HG03460 (cell line): ENCODE measurements around the gene DDX39A.
"Not testable (repeated sequence)": the region's sequence is repeated elsewhere in the genome, so short reads cannot be mapped to it uniquely, and the experiment has no call there.

Source experiments
- ATAC-seq: cut with Tn5 transposase; IDR thresholded peaks from one replicate; pipeline ENCODE4 v1.9.1; 2021; ENCODE audit not compliant: unreplicated experiment

DDX39A gene

DNA sequence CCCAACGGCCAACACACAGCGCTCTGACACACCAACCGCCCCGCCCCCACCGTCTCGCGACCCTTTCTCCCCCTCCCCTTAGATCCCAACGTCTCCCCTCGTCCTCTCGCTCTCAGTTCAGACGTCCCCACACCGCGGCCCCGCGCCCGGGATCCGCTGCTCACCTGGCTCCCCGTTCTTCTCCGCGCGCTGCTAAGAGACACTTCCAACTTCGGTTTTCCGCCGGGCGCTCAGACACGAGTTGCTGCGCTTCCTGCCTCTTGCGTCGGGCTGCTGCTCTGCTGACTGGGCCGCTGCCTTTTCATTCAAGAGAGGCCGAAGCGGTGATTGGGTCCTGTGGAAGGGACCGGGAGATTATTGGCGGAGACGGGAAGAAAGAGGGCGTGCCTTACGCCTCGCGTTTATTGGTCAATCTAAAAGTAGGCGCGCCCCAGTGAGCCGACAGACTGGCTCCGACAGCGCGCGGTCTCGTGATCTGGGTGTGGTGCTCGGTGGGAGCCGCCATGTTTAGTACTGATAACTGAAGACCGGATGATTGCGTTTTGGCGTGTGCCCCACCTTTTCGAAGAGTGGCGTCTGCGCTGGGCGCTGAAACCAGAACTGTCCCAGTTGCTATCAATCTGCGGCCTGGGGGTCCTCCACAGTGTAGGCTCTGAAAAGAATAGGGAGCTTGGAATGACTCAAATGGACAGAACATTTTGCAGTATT lies at the start of gene DDX39A:
Gene DDX39A (minus strand): TSS at position 236 of the 708 bp plus-strand sequence. CDS start 6,121 bp downstream, outside the sequence.
- ATAC-seq, result peak; percentile 86

DNA sequence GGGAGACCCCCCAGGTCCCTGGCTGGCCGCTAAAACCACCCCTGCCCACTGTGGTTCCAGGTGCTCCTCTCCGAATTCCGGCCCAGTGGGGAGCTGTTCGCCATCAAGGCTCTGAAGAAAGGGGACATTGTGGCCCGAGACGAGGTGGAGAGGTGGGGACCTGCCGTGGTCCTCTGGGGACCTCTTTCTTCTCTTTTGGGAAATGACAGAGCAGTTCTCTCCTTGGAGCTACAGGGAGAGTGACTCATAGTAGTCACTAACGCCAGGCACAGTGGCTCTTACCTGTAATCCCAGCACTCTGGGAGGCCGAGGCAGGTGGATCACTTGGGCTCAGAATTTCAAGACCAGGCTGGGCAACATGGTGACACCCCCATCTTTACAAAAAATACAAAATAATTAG lies 48.7 kb upstream of the DDX39A start:
- no peak for ATAC-seq

DNA sequence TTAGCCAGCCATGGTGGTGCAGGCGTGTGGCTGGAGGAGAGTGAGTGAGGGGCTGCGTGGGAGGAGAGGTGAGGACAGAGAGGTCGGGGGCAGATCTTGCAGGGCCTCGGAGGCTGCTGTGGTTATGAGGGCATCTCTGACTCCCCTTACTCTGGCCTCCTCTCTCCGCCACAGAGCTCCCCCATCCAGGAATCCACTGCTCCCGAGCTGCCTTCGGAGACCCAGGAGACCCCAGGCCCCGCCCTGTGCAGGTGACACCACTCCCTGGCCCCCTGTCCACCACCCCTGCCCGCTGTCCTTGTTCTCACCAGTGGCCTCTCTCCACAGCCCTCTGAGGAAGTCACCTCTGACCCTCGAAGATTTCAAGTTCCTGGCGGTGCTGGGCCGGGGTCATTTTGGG lies 48.2 kb upstream of the DDX39A start:
- no peak for ATAC-seq

DNA sequence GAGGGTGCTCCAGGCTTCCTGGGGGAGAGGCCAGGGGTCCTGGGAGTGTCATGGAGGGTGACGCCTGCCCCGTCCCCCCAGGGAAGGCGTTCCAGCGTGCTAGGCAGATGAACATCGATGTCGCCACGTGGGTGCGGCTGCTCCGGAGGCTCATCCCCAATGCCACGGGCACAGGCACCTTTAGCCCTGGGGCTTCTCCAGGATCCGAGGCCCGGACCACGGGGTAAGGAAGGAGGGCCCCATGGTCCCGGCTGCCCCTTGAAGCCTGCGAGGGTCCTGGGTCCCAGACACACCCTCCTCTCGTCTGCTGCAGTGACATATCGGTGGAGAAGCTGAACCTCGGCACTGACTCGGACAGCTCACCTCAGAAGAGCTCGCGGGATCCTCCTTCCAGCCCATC lies 44.6 kb upstream of the DDX39A start:
- no peak for ATAC-seq

DNA sequence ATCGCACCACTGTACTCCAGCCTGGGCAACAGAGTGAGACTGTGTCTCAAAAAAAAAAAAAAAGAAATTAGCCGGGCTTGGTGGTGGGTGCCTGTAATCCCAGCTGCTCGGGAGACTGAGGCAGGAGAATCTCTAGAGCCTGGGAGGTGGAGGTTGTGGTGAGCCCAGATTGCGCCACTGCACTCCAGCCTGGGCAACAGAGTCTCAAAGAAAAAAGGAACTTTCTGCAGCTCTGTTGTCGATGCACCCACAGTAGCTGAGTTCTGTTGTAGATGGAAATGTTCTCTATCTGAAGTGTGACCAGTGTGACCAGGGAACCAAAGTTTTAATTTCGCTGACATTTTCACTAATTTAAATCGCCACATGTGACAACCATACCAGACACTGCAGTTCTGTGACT lies 43.3 kb upstream of the DDX39A start:
- not testable (repeated sequence) for ATAC-seq

DNA sequence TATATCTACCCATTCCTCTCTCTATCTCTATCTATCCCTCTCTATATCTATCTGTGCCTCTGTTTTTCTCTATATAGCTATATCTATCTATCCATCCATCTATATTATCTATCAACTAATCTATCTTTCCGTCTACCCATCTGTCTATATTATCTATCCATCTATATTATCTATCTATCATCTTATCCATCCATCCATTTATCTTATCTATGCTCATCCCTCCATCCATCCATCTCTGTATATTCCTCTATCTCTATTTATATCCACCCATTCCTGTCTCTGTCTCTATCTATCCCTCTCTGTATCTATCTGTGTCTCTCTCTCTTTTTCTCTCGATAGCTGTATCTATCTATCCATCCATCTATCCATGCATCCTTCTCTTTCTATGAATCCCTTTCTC lies 41.8 kb upstream of the DDX39A start:
- no peak for ATAC-seq

DNA sequence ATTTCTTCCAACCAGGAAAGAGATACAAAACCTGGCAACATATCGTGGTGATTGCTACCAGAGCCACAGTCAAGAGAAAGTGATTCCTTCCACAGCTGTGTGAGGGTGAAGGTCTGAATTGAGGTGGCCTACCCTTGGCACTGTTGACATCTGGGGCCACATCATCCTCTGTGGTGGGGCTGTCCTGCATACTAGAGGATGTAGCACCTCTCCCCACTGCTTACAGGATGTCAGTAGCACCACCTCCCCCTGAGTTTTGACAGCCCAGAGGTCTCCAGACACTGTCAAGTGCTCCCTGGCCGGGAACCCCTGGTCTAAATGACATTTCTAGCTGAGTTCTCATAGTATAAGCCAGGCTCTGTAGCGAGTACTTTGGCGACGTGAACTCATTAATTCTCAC lies 40.6 kb upstream of the DDX39A start:
- no peak for ATAC-seq

DNA sequence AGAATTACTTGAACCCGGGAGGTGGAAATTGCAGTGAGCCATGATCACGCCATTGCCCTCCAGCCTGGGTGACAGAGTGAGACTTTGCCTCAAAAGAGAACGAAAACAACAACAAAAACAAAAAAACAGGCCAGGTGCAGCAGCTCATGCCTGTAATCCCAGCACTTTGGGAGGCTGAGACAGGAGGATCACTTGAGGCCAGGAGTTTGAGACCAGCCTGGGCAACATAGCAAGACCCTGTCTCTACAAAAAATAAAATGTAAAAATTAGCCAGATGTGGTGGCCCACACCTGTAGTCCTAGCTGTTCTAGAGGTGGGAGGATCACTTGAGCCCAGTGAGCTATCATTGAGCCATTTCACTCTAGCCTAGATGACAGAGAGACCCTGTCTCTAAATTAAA lies 33.2 kb upstream of the DDX39A start:
- ATAC-seq, result not testable (repeated sequence)

DNA sequence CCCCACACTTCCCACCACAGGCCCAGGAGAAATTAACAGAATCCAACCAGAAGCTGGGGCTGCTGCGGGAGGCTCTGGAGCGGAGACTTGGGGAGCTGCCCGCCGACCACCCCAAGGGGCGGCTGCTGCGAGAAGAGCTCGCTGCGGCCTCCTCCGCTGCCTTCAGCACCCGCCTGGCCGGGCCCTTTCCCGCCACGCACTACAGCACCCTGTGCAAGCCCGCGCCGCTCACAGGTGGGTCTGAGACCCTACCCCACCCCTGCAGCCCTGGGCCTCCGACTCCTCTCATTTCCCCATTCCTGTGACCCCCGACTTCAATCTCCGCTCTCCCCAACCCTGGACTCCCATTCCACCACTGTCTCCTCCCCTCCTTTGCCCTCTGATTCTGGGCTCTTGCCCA lies 31.7 kb upstream of the DDX39A start:
- no peak for ATAC-seq

DNA sequence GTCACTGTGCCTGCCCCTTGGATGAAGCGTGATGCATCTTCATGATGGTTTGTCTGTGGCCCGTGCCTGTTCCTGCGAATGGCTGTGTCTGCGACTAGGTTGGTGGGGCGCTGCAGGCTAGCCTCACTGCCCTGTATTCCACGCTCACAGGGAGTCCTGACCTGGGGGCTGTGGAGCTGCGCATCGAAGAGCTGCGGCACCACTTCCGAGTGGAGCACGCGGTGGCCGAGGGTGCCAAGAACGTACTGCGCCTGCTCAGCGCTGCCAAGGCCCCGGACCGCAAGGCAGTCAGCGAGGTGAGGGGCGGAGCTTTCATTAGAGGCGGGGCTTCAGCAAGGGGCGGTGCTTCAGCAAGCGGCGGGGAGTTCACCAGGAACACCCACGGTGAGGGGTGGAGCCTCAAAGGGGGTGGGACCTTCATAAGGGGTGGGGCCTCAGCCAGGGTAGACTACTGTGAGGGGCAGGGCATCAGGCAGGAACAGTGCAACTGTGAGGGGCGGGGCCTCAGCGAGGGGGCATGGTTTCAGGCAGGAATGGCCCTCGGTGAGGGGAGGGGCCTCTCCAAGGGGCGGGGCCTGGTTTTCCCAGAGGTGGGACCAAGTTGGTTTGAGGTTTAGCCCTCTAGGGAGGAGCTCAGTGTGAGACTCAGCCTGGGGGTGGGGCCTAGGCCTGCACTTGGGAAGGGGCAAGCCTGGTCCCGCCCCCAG lies 31.2 kb upstream of the DDX39A start:
- no peak for ATAC-seq

DNA sequence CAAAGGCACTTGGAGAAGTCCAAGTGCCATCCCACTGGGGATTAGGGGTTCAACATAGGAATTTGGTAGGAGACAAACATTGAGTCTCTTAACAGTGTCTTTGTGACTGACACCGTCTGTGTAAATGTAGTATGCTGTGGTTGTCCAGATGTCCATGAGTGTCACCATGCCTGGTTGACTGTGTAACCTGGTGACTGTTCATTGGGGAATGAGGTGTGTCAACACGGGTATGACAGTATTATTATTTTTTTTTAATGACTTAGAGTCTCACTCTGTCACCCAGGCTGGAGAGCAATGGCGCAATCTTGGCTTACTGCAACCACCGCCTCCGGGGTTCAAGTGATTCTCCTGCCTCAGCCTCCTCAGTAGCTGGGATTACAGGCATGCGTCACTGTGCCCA lies 30.2 kb upstream of the DDX39A start:
- ATAC-seq, result no peak

DNA sequence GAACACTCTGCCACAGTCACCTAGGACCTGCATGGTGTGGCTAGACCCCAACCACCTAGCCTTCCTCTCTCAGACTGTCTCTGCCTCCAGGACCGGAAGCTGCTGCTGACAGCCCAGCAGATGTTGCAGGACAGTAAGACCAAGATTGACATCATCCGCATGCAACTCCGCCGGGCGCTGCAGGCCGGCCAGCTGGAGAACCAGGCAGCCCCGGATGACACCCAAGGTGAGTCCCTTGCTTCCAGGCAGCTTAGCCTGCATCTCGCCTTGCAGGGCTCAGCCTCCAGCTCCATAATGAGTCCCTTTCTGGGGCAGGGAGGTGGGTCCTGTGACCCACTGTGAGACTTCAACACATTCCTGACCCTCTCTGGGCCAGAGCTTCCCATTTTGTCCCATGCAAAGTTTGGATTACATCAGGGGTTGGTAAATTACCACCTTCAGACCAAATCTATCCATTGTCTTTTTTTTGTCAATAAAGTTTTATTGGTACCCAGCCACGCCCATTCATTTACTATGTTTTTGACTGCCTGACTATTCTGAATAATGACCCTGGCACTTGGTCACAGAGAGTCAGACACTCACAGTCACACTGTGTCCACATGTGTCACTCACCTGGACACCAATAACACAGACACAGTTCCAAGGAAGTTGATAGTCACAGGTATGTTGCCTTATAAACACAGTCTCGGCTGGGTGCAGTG lies 27.3 kb upstream of the DDX39A start:
- no peak for ATAC-seq

DNA sequence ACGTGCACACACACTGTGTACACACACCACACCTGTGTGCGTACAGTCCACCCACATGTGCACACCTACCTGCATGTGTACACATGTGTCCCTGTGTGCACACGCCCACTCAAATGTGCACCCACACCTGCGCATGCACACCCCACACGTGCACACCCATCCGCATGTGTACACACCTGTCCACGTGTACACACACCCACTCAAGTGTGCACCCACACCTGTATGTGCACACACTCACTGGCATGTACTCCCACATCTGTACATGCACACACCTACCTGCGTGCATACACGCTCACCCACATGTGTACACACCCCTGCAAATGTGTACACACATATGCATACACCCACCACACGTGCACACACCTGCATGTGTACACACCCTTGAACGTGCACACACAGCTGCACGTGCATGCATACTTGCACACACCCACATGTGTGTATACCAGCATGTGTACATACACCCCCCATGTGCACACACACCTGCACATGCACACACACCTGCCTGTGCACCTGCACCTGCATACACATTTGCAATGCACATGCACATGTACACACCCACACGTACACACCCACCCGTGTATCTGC lies 24.6 kb upstream of the DDX39A start:
- no peak for ATAC-seq

DNA sequence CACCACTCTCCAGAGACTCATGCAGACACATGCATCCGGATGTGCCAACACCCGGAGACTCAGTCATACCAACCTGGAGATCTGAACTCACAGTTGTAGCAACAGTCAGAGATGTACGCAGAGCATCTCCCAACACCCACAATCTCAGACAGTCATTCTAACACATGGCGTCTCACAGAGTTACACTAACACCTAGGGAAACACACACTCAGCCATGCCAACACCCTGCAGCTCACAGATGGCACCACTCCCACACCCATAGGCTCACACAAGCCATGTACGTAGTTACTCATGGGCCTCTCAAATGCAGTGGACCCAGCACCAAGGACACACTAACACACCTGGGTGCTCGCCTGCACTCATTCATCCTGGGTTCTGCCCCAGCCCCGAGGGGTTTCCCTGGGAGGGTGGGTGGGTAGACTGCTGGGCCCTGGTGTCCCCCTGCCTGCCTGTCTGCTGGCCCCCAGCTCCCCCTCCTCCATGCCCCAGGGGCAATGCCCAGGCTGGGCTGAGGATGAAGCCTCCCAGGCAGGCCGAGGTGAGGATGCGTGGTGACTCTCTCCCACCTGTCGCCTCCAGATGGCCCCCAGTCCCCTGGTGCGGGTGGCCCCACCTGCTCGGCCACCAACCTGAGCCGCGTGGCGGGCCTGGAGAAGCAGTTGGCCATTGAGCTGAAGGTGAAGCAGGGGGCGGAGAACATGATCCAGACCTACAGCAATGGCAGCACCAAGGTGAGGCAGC lies 23.9 kb upstream of the DDX39A start:
- no peak for ATAC-seq

DNA sequence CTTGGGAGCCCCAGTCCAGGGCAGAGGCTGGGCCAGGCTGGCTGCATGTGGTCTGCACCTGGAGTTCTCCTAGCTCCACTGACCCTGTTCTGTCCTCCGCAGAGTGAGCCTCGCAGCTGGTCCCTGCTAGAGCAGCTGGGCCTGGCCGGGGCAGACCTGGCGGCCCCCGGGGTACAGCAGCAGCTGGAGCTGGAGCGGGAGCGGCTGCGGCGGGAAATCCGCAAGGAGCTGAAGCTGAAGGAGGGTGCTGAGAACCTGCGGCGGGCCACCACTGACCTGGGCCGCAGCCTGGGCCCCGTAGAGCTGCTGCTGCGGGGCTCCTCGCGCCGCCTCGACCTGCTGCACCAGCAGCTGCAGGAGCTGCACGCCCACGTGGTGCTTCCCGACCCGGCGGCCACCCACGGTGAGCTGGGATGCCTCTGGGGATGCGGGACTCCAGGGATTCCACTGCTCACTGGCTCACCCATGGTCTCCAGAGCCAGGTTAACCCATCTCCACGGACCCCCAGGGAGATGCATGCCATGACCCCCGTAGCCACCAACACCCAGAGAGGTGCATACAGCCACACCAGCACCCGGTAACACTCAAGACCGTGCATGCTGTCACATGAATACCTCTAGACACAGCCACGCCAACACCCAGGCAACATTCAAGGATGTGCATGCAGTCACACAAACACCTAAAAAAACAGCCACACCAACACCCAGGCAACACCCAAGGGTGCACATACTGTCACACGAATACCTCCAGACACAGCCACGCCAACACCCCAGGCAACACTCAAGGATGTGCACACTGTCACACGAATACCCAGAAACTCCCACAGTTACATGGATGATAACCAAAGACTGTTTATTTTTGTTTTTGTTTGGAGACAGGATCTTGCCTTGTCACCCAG lies 22.1 kb upstream of the DDX39A start:
- ATAC-seq, result no peak

DNA sequence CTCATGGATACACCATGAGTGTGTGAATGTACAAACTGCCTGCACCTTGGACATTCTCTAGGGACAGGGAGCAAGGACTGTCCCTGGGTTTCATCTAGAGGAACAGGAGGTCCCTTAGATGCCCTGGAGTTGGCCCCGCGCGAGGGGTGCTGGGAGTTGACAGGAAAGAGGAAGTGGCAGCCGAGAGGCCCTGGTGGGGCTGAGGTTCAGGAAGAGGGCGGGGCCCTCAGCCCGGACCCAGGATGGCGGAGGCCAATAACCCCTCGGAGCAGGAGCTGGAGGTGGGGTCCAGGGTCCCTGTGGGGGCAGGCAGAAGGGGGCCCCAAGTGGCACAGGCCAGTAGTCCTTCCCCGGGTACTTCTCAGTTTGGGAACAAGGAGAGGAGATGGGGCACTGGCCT lies 20.9 kb upstream of the DDX39A start:
- ATAC-seq, result peak; percentile 84

DNA sequence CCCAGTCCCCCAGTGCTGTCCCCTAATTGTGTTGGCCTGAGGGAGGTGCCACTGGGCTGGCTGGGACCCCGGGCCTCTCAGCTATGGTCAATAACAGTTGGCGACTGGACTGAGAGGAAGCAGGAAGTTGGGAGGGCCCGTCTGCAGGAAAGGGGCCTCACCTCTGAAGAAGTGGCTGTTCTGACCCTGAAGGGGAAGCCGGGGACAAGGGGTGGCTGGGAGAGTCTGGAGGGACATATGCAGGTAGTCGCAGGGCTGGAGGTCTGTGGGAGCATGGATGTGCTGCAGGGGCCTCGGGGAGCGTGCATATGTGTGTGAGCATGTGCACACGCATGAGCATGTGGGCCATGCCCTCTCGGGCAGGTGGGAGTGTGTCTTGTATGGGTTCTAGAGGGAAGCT lies 19.9 kb upstream of the DDX39A start:
- no peak for ATAC-seq

DNA sequence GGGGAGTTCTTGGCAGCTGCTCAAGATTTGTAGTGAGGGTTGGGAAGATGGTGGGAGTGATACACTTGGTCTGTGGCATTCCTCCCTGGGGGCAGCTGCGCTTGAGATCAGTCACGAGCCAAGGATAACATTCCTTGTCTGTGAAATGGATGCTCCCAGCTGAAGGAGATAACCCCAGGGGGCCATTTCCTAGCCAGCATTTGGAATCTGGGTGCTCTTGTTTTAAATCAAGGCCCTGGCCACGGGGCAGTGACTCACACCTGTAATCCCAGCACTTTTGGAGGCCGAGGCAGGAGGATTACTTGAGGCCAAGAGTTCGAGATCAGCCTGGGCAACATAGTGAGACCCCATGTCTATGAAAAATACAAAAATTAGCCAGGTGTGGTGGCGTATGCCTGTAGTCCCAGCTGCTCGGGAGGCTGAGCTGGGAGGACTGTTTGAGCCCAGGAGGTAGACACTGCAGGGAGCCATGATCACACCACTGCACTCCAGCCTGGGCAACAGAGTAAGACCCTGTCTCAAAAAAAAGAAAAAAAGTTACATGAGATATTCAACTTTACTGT lies 18.5 kb upstream of the DDX39A start:
- no peak for ATAC-seq

DNA sequence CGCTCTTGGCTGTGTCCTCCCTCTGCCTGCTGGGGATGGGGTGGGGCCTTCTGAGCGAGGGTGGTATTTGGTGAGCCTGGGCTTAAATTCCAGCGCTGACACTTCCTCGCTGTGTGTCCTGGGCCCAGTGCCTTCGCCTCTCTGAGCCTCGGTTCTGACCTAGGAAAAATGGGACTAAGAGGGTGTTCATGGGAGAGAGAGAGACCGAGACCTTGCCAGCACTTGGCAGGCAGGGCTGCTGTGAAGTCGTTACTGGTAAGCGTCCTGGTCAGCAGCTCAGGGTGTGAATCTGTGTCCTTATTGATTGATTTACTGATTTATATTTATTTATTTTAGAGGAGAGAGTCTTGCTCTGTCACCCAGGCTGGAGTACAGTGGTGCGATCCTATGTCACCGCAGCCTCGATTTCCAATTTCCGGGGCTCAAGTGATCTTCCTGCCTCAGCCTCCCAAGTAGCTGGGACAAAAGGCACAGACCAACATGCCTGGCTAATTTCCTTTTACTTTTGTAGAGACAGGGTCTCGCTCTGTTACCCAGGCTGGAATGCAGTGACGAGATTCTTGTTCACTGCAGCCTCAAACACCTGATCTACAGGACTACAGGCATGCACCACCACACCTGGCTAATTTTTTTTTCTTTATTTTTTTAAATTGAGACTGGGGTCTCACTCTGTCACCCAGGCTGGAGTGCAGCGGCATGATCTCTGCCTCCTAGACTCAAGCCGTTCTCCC lies 16.3 kb upstream of the DDX39A start:
- no peak for ATAC-seq
